ENCODE data around the gene SAMD13. TPM values are rescaled to one million over a fixed set of nuclear protein-coding genes. Genes with fewer than 3 reads are reported as not detected.
"Not testable (repeated sequence)": the region's sequence is repeated elsewhere in the genome, so short reads cannot be mapped to it uniquely, and the experiment has no call there.

Gene SAMD13
- total RNA-seq, 6 experiments from 2014 or later: 0.40 to 0.68 (median 0.47) TPM; not detected in 3

GRCh38 chr1:84283381-84283780 lies 18.1 kb upstream of the SAMD13 start:
- no peaks in the 10 kb centered on the region for H3K4me1 ChIP-seq
- H3K27ac ChIP-seq: no peak overlapping the region
- no peak for ATAC-seq
- DNase-seq: no peak
- H3K9me3 ChIP-seq: no peaks in the 10 kb centered on the region
- TF ChIP-seq CTCF (IDR thresholded peaks at IDR 0.05): no peak
- no peak for TF ChIP-seq POLR2A (IDR thresholded peaks at IDR 0.05)
- WGBS (ENCODE audit: insufficient coverage, low coverage, low lambda C conversion rate, missing lambda C conversion rate): 36% methylated on average over 1 of the region's 1 CpG
- H3K27me3 ChIP-seq: no peaks in the 10 kb centered on the region
- intact Hi-C loops (cut with DNase I): no loop called here
- no peak overlapping the region for H3K4me3 ChIP-seq
- H3K36me3 ChIP-seq: no peaks in the 10 kb centered on the region

- WGBS (ENCODE audit: insufficient coverage, low coverage, low lambda C conversion rate, missing lambda C conversion rate): 43% methylated on average over 1 of the region's 1 CpG
- Histone ChIP-seq H3K9me3 (no peaks in the 10 kb centered on the region), H3K27ac (no peak overlapping the region), H3K4me1 (no peaks in the 10 kb centered on the region), H3K27me3 (no peaks in the 10 kb centered on the region), H3K4me3 (no peak overlapping the region), H3K36me3 (no peaks in the 10 kb centered on the region)
- TF ChIP-seq CTCF (IDR thresholded peaks at IDR 0.05) (no peak), POLR2A (IDR thresholded peaks at IDR 0.05) (no peak)
- ATAC-seq (no peak), DNase-seq (no peak)
- intact Hi-C loops (cut with DNase I): no loop called here
These were observed 15.4 kb upstream of the SAMD13 start for GRCh38 chr1:84286071-84286470.

- H3K9me3 ChIP-seq; H3K36me3 ChIP-seq; H3K4me1 ChIP-seq; H3K27me3 ChIP-seq; H3K4me3 ChIP-seq; intact Hi-C loops (cut with DNase I); ATAC-seq; H3K27ac ChIP-seq; DNase-seq: not testable (repeated sequence)
- WGBS (ENCODE audit: insufficient coverage, low coverage, low lambda C conversion rate, missing lambda C conversion rate): 83% methylated on average over 1 of the region's 3 CpGs
These were observed 14.1 kb upstream of the SAMD13 start for GRCh38 chr1:84287389-84287788.

GRCh38 chr1:84289169-84289785 lies 12.2 kb upstream of the SAMD13 start:
- Histone ChIP-seq H3K27me3 (no peaks in the 10 kb centered on the region), H3K36me3 (no peaks in the 10 kb centered on the region), H3K4me3 (no peak overlapping the region), H3K9me3 (no peaks in the 10 kb centered on the region), H3K4me1 (no peaks in the 10 kb centered on the region), H3K27ac (no peak overlapping the region)
- TF ChIP-seq POLR2A (IDR thresholded peaks at IDR 0.05) (no peak), CTCF (IDR thresholded peaks at IDR 0.05) (no peak)
- 73% methylated on average over 2 of the region's 2 CpGs for WGBS (ENCODE audit: insufficient coverage, low coverage, low lambda C conversion rate, missing lambda C conversion rate)
- DNase-seq (no peak), ATAC-seq (no peak)
- intact Hi-C loops (cut with DNase I): no loop called here

GRCh38 chr1:84291882-84292655 lies 9.4 kb upstream of the SAMD13 start:
- no peak for TF ChIP-seq POLR2A (IDR thresholded peaks at IDR 0.05)
- TF ChIP-seq CTCF (IDR thresholded peaks at IDR 0.05): no peak
- DNase-seq (no peak), ATAC-seq (no peak)
- Histone ChIP-seq H3K9me3 (no peaks in the 10 kb centered on the region), H3K4me3 (no peak overlapping the region), H3K27ac (no peak overlapping the region), H3K27me3 (no peaks in the 10 kb centered on the region), H3K4me1 (no peaks in the 10 kb centered on the region), H3K36me3 (no peaks in the 10 kb centered on the region)
- intact Hi-C loops (cut with DNase I): no loop called here
- 80% methylated on average over 5 of the region's 5 CpGs for WGBS (ENCODE audit: insufficient coverage, low coverage, low lambda C conversion rate, missing lambda C conversion rate)

All from right lobe of liver (tissue), 6 donors.